Loucy (cell line): ENCODE data around the gene GORASP1.

ENCODE experiments used
- CTCF ChIP-seq: fragments of 200-600 bp; sonication (generic); conservative IDR thresholded peaks from 2 replicates; pipeline ENCODE4 v1.5.1; 2014; ENCODE audit warnings: mild to moderate bottlenecking, antibody characterized with exemption, low read length
- EZH2phosphoT487 ChIP-seq: fragments of 200-600 bp; IDR thresholded peaks from 2 replicates; pipeline ENCODE4 v1.6.1; 2018; ENCODE audit warnings: antibody characterized with exemption, mild to moderate bottlenecking, moderate library complexity, borderline replicate concordance

GRCh38 chr3:39075910-39076309 is 31.5 kb downstream of the GORASP1 start:
- TF ChIP-seq CTCF (no peak), EZH2phosphoT487 (no peak)
